ENCODE results near the gene ALKBH6. TPM values are rescaled to one million over a fixed set of nuclear protein-coding genes. Genes with fewer than 3 reads are reported as not detected.

The ALKBH6 gene
- total and polyA plus RNA-seq, 2 of the 13 experiments (the other 11 are each of a cell fraction or from before 2014, with no cell fraction given) = 13.7 to 18.1 TPM

DNA sequence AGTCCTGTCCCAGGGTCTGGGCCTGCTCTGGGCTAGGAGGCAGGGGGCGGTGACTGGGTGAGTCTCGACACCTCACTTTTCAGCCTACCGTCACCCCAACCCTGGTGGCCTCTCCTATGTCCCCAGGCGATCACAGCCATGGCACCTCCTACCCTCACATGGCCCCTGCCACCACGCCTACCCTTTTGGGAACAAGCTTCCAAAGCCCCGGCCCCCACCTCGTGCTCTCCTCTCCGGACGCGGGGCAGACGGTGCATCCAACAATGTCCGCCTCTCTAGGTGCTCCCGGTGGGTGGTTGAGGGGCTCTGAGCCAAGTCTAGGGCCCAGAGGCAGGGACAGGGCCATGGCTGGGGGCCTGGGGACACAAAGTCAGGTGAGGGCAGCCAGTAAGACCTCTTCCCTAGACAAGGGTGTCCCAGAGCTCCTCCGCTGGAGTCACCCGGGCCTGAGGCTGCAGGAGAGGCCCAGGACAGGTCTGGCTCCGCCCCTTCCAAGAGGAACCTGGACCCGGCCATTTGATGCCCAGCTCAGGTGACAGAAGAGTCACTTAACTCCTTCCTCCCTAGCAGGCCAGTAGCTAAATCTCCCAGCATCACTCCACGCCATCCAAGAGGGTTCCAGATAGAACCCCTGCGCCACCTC is 5.6 kb downstream of the ALKBH6 start, which contains the start of gene SYNE4 (continued):
- TF ChIP-seq DR1 (CRISPR knock-in tag; IDR thresholded peaks at IDR 0.05) (no peak), ARID2 (CRISPR knock-in tag; IDR thresholded peaks at IDR 0.05; ENCODE audit: borderline replicate concordance) (no peak), RFX3 (CRISPR knock-in tag; IDR thresholded peaks at IDR 0.05) (no peak), CREB1 (IDR thresholded peaks at IDR 0.05) (no peak), CREB1 (CRISPR knock-in tag; IDR thresholded peaks at IDR 0.05) (no peak), ZNF644 (CRISPR knock-in tag; IDR thresholded peaks at IDR 0.05; ENCODE audit: low read depth) (no peak), SMAD9 (CRISPR knock-in tag; IDR thresholded peaks at IDR 0.05) (no peak), SP5 (CRISPR knock-in tag; IDR thresholded peaks at IDR 0.05; ENCODE audit: borderline replicate concordance, low read depth) (peak; percentile 57; the same call in 1 of the 2 replicates), BCL6 (CRISPR knock-in tag; IDR thresholded peaks at IDR 0.05) (no peak), ZNF768 (CRISPR knock-in tag; IDR thresholded peaks at IDR 0.05) (no peak), TEAD3 (CRISPR knock-in tag; optimal IDR thresholded peaks at IDR 0.05; ENCODE audit: borderline replicate concordance) (no peak), MAFK (conservative IDR thresholded peaks at IDR 0.05 in 1 of 2, IDR thresholded peaks at IDR 0.05 in 1 of 2; ENCODE audit: low read length in 2 of 2) (no peak), SRSF4 (IDR thresholded peaks at IDR 0.05; ENCODE audit: low read depth, low read length, poor library complexity, severe bottlenecking) (no peak), TOPORS (CRISPR knock-in tag; IDR thresholded peaks at IDR 0.05) (no peak), ZKSCAN1 (IDR thresholded peaks at IDR 0.05; ENCODE audit: low read length) (no peak), ZNF563 (CRISPR knock-in tag; IDR thresholded peaks at IDR 0.05) (no peak; the same call in 1 of the 2 replicates), PTBP1 (IDR thresholded peaks at IDR 0.05; ENCODE audit: low read depth, low read length, poor library complexity, severe bottlenecking) (no peak)
- TF ChIP-seq, protein P1, sequence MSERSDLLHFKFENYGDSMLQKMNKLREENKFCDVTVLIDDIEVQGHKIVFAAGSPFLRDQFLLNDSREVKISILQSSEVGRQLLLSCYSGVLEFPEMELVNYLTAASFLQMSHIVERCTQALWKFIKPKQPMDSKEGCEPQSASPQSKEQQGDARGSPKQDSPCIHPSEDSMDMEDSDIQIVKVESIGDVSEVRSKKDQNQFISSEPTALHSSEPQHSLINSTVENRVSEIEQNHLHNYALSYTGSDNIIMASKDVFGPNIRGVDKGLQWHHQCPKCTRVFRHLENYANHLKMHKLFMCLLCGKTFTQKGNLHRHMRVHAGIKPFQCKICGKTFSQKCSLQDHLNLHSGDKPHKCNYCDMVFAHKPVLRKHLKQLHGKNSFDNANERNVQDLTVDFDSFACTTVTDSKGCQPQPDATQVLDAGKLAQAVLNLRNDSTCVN (CRISPR knock-in tag; IDR thresholded peaks at IDR 0.05; ENCODE audit: borderline replicate concordance) = no peak
- TF ChIP-seq, protein P2, sequence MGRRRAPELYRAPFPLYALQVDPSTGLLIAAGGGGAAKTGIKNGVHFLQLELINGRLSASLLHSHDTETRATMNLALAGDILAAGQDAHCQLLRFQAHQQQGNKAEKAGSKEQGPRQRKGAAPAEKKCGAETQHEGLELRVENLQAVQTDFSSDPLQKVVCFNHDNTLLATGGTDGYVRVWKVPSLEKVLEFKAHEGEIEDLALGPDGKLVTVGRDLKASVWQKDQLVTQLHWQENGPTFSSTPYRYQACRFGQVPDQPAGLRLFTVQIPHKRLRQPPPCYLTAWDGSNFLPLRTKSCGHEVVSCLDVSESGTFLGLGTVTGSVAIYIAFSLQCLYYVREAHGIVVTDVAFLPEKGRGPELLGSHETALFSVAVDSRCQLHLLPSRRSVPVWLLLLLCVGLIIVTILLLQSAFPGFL (CRISPR knock-in tag; IDR thresholded peaks at IDR 0.05) = no peak
- TF ChIP-seq, protein P3, sequence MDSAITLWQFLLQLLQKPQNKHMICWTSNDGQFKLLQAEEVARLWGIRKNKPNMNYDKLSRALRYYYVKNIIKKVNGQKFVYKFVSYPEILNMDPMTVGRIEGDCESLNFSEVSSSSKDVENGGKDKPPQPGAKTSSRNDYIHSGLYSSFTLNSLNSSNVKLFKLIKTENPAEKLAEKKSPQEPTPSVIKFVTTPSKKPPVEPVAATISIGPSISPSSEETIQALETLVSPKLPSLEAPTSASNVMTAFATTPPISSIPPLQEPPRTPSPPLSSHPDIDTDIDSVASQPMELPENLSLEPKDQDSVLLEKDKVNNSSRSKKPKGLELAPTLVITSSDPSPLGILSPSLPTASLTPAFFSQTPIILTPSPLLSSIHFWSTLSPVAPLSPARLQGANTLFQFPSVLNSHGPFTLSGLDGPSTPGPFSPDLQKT (CRISPR knock-in tag; IDR thresholded peaks at IDR 0.05; ENCODE audit: borderline replicate concordance) = no peak
- TF ChIP-seq, protein P4, sequence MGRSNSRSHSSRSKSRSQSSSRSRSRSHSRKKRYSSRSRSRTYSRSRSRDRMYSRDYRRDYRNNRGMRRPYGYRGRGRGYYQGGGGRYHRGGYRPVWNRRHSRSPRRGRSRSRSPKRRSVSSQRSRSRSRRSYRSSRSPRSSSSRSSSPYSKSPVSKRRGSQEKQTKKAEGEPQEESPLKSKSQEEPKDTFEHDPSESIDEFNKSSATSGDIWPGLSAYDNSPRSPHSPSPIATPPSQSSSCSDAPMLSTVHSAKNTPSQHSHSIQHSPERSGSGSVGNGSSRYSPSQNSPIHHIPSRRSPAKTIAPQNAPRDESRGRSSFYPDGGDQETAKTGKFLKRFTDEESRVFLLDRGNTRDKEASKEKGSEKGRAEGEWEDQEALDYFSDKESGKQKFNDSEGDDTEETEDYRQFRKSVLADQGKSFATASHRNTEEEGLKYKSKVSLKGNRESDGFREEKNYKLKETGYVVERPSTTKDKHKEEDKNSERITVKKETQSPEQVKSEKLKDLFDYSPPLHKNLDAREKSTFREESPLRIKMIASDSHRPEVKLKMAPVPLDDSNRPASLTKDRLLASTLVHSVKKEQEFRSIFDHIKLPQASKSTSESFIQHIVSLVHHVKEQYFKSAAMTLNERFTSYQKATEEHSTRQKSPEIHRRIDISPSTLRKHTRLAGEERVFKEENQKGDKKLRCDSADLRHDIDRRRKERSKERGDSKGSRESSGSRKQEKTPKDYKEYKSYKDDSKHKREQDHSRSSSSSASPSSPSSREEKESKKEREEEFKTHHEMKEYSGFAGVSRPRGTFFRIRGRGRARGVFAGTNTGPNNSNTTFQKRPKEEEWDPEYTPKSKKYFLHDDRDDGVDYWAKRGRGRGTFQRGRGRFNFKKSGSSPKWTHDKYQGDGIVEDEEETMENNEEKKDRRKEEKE (IDR thresholded peaks at IDR 0.05) = no peak
- TF ChIP-seq, protein P5, sequence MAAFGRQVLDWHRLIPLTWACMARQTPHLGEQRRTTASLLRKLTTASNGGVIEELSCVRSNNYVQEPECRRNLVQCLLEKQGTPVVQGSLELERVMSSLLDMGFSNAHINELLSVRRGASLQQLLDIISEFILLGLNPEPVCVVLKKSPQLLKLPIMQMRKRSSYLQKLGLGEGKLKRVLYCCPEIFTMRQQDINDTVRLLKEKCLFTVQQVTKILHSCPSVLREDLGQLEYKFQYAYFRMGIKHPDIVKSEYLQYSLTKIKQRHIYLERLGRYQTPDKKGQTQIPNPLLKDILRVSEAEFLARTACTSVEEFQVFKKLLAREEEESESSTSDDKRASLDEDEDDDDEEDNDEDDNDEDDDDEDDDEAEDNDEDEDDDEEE (CRISPR knock-in tag; IDR thresholded peaks at IDR 0.05) = no peak

All from HepG2 (cell line).